Natural killer cell (primary cell): ENCODE measurements around the gene TOPBP1. TPM values are rescaled to one million over a fixed set of nuclear protein-coding genes. Genes with fewer than 3 reads are reported as not detected.

Experiments
- ATAC-seq, 3 donors: fragments of 150-1000 bp in 2 of 3; fragments of 200-7000 bp in 1 of 3; cut with Tn5 transposase; 1 replicate in 1 of 3; 2 replicates in 2 of 3; pipeline ENCODE4 v1.10.0; 2021; ENCODE audit warnings: mild to moderate bottlenecking in 2 of 3, moderate library complexity in 2 of 3
- DNase-seq, 2 donors: peaks; one replicate each; pipeline versions ENCODE4 v3.0.0 to v3.0.0-alpha.2; 2013 to 2021; ENCODE audit warnings: mixed read lengths in 1 of 2
- H3K27ac ChIP-seq: one replicate; pipeline ENCODE4 v1.5.1; 2013; ENCODE audit warnings: mild to moderate bottlenecking, low read length
- H3K27me3 ChIP-seq: one replicate; pipeline ENCODE4 v1.6.1; 2013; ENCODE audit warnings: low read length; ENCODE audit not compliant: control insufficient read depth, insufficient read depth
- H3K36me3 ChIP-seq: one replicate; pipeline ENCODE4 v1.6.1; 2013; ENCODE audit warnings: low read length; ENCODE audit not compliant: control insufficient read depth, insufficient read depth
- H3K4me1 ChIP-seq: one replicate; pipeline ENCODE4 v1.6.1; 2013; ENCODE audit warnings: low read length; ENCODE audit not compliant: control insufficient read depth, insufficient read depth
- H3K4me3 ChIP-seq: one replicate; pipeline ENCODE4 v1.5.1; 2013; ENCODE audit warnings: low read length
- H3K9me3 ChIP-seq: one replicate; pipeline ENCODE4 v1.6.1; 2013; ENCODE audit warnings: low read length; ENCODE audit not compliant: control insufficient read depth, insufficient read depth
- H3K27ac Mint-ChIP-seq, 2 donors: one replicate each; pipeline ENCODE4 v1.8.0; 2022; ENCODE audit warnings: mild to moderate bottlenecking in 2 of 2, mixed read lengths in 2 of 2, moderate library complexity in 1 of 2
- H3K27me3 Mint-ChIP-seq, 2 donors: one replicate each; pipeline ENCODE4 v1.8.0; 2022; ENCODE audit warnings: low read depth in 2 of 2, mixed read lengths in 2 of 2
- H3K36me3 Mint-ChIP-seq: one replicate; pipeline ENCODE4 v1.8.0; 2022; ENCODE audit warnings: mixed read lengths
- H3K4me1 Mint-ChIP-seq, 2 donors: one replicate each; pipeline ENCODE4 v1.8.0; 2022; ENCODE audit warnings: mixed read lengths in 2 of 2
- H3K4me3 Mint-ChIP-seq: one replicate; pipeline ENCODE4 v1.8.0; 2022; ENCODE audit warnings: mild to moderate bottlenecking, moderate library complexity, mixed read lengths
- H3K9me3 Mint-ChIP-seq, 2 donors: one replicate each; pipeline ENCODE4 v1.8.0; 2022; ENCODE audit warnings: mixed read lengths in 2 of 2
- WGBS: methylation state at CpG from one replicate; pipeline ENCODE4 v1.1.7; 2013; ENCODE audit warnings: missing lambda C conversion rate; ENCODE audit not compliant: insufficient coverage; 5-methylcytosine and 5-hydroxymethylcytosine counted together
- intact Hi-C: fragments of 100-400 bp; cut with micrococcal nuclease; formaldehyde crosslinking; loops from one replicate; pipeline ENCODE4 v1.14.2; 2022
- total RNA-seq, 4 donors: library from RNA; stranded (reverse); fragments of 120-200 nt in 1 of 4; gene quantifications; one replicate each; pipeline versions ENCODE4 v1.2.3 to v1.2.4, GENCODE V29; 2013 to 2022
- TF ChIP-seq, protein P1 (sequence below): fragments of 200-600 bp; IDR thresholded peaks from one replicate; pipeline ENCODE4 v1.8.0; 2022; ENCODE audit warnings: antibody characterized with exemption

Gene TOPBP1
- total RNA-seq, 3 donors from 2014 or later (not counting 1 experiment from before 2014, with no cell fraction given), result 48.1 to 52.9 (median 50.9) TPM

- no peaks in the 10 kb centered on the region for H3K36me3 ChIP-seq
- ATAC-seq (no peak), DNase-seq (no peak)
- H3K9me3 ChIP-seq, result no peaks in the 10 kb centered on the region
- no peaks in the 10 kb centered on the region for H3K27me3 ChIP-seq
- H3K4me1 ChIP-seq, result no peaks in the 10 kb centered on the region
- H3K27ac ChIP-seq, result no peak overlapping the region
- Mint-ChIP-seq H3K27me3 (no peaks in the 10 kb centered on the region), H3K27ac (no peak overlapping the region), H3K9me3 (no peaks in the 10 kb centered on the region), H3K4me3 (no peak overlapping the region), H3K36me3 (no peaks in the 10 kb centered on the region), H3K4me1 (no peaks in the 10 kb centered on the region)
- intact Hi-C loops, result no loop called here
- TF ChIP-seq, protein P1, sequence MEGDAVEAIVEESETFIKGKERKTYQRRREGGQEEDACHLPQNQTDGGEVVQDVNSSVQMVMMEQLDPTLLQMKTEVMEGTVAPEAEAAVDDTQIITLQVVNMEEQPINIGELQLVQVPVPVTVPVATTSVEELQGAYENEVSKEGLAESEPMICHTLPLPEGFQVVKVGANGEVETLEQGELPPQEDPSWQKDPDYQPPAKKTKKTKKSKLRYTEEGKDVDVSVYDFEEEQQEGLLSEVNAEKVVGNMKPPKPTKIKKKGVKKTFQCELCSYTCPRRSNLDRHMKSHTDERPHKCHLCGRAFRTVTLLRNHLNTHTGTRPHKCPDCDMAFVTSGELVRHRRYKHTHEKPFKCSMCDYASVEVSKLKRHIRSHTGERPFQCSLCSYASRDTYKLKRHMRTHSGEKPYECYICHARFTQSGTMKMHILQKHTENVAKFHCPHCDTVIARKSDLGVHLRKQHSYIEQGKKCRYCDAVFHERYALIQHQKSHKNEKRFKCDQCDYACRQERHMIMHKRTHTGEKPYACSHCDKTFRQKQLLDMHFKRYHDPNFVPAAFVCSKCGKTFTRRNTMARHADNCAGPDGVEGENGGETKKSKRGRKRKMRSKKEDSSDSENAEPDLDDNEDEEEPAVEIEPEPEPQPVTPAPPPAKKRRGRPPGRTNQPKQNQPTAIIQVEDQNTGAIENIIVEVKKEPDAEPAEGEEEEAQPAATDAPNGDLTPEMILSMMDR, result no peak
- no peak overlapping the region for H3K4me3 ChIP-seq
- WGBS, result 86% methylated on average over 1 of the region's 3 CpGs
Measured at GRCh38 chr3:133695560-133696171, 33.9 kb upstream of the TOPBP1 start.

DNA sequence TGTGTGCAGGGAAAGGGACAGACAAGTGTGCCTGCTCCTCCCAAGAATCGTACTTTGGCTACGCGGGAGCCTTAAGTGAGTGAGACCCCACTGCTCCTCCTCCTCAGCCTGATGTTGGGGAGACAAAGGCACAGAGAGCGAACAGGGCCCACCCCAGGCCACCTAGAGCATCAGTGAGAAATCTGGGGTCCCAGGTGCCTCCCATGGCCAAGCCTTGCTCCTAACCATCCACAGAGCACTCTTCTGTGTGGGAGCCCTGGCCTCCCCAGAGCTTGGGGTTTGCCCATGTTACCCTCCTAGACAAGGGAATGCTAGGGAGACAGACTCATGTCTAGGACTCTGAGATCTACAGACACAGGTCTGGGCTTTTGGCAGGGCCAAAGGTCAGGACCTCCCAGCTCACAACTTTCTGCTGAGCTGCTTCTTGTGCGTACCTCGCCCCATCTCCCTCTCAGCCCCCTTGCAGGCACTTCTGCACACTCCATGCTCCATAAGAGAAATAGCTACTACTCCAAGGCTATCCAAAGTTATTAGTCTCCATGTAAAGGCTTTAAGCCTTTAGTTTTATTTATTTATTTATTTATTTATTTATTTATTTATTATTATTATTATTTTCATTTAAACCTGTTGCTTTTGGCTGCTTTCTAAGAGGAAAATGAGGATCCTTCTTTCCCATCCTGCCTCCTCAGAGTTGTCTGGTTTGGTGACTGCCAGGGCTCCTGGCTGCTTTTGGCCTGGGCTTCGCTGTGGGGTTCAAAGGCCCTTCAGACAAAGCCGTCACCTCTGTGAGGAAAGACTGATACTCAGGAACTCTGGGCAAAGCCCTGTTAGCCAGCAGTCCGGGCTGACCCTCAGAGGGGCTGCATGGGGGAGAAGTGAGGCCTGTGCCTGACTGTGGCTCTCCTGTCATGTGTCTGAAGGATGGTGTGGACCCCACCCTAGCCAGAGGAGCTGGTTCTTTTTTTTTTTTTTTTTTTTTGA lies 32.8 kb upstream of the TOPBP1 start:
- WGBS, result 90% methylated on average over 9 of the region's 9 CpGs
- no peaks in the 10 kb centered on the region for H3K36me3 ChIP-seq
- TF ChIP-seq, protein P1, result no peak

DNA sequence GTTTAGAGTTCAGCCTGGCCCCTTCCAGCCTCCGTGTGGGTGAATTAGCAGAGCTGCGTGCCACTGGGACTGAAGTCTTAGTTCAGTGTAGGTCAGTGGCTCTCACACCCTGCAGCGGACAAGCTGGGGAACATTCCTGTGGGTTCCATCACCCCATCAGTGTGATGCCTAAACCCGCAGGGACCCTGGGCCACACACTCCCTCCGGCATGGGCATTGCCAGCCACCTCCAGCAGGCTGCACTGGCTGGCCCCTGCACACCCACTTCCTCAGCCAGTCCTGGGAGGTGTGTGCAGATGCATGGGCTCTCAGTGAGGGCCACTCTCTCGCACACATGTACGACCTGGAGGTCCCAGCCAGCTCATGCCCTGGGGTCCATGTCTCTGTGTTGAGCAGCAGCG lies 32.1 kb upstream of the TOPBP1 start:
- Histone ChIP-seq H3K27ac (no peak overlapping the region), H3K4me1 (no peaks in the 10 kb centered on the region), H3K9me3 (no peaks in the 10 kb centered on the region), H3K4me3 (no peak overlapping the region), H3K36me3 (no peaks in the 10 kb centered on the region), H3K27me3 (no peaks in the 10 kb centered on the region)
- H3K36me3 Mint-ChIP-seq, result no peaks in the 10 kb centered on the region
- TF ChIP-seq, protein P1, result no peak
- H3K27me3 Mint-ChIP-seq, result no peaks in the 10 kb centered on the region
- intact Hi-C loops, result no loop called here
- no peaks in the 10 kb centered on the region for H3K9me3 Mint-ChIP-seq
- no peak overlapping the region for H3K27ac Mint-ChIP-seq
- H3K4me3 Mint-ChIP-seq, result no peak overlapping the region
- no peak for DNase-seq
- no peaks in the 10 kb centered on the region for H3K4me1 Mint-ChIP-seq
- 89% methylated on average over 8 of the region's 8 CpGs for WGBS
- no peak for ATAC-seq

More for the DNA sequence above, 32.8 kb upstream of the TOPBP1 start:
- Mint-ChIP-seq H3K36me3 (no peaks in the 10 kb centered on the region), H3K9me3 (no peaks in the 10 kb centered on the region), H3K27ac (no peak overlapping the region), H3K4me3 (no peak overlapping the region), H3K27me3 (no peaks in the 10 kb centered on the region), H3K4me1 (no peaks in the 10 kb centered on the region)
- Histone ChIP-seq H3K4me3 (no peak overlapping the region), H3K9me3 (no peaks in the 10 kb centered on the region), H3K27me3 (no peaks in the 10 kb centered on the region), H3K4me1 (no peaks in the 10 kb centered on the region), H3K27ac (no peak overlapping the region)
- ATAC-seq (no peak), DNase-seq (no peak)
- intact Hi-C loops, result no loop called here
